Smooth muscle cell (in vitro differentiated cells): Measurements from ENCODE around the gene PHKG2. TPM values are rescaled to one million over a fixed set of nuclear protein-coding genes. Genes with fewer than 3 reads are reported as not detected.

Experiments
- DNase-seq: peaks from one replicate; lab custom pipeline; 2025; ENCODE audit not compliant: unreplicated experiment; lab: John Stamatoyannopoulos, UW
- H2AFZ ChIP-seq: fragments of 200-600 bp; sonication (generic); 2 replicates; pipeline ENCODE4 v1.6.0; 2016; ENCODE audit warnings: antibody characterized with exemption, low read depth, mild to moderate bottlenecking
- H3F3A ChIP-seq: fragments of 200-600 bp; sonication (generic); 2 replicates; pipeline ENCODE4 v1.6.0; 2017; ENCODE audit warnings: antibody characterized with exemption, low read depth
- H3K27ac ChIP-seq: fragments of 200-600 bp; sonication (generic); 2 replicates; pipeline ENCODE4 v1.5.1; 2016; ENCODE audit warnings: low read depth, mild to moderate bottlenecking
- H3K27me3 ChIP-seq: fragments of 200-600 bp; sonication (generic); 2 replicates; pipeline ENCODE4 v1.6.1; 2016; ENCODE audit warnings: low read depth, mild to moderate bottlenecking
- H3K36me3 ChIP-seq: fragments of 200-600 bp; sonication (generic); 2 replicates; pipeline ENCODE4 v1.5.1; 2016; ENCODE audit warnings: low read depth
- H3K4me1 ChIP-seq: fragments of 200-600 bp; sonication (generic); 2 replicates; pipeline ENCODE4 v1.5.1; 2016; ENCODE audit warnings: low read depth
- H3K4me2 ChIP-seq: fragments of 200-600 bp; sonication (generic); 2 replicates; pipeline ENCODE4 v1.6.0; 2016; ENCODE audit warnings: mild to moderate bottlenecking
- H3K4me3 ChIP-seq: fragments of 200-600 bp; sonication (generic); 2 replicates; pipeline ENCODE4 v1.5.1; 2016; ENCODE audit warnings: mild to moderate bottlenecking
- H3K79me2 ChIP-seq: fragments of 200-600 bp; sonication (generic); 2 replicates; pipeline ENCODE4 v1.6.0; 2016; ENCODE audit warnings: low read depth, mild to moderate bottlenecking
- H3K9ac ChIP-seq: fragments of 200-600 bp; sonication (generic); 2 replicates; pipeline ENCODE4 v1.6.0; 2016; ENCODE audit warnings: low read depth
- H3K9me3 ChIP-seq: fragments of 200-600 bp; sonication (generic); replicated peaks from 2 replicates; pipeline ENCODE4 v1.5.1; 2016; ENCODE audit warnings: low read depth
- H4K20me1 ChIP-seq: fragments of 200-600 bp; sonication (generic); 2 replicates; pipeline ENCODE4 v1.6.0; 2016; ENCODE audit warnings: low read depth
- CTCF ChIP-seq: fragments of 200-600 bp; sonication (generic); IDR thresholded peaks from 2 replicates; pipeline ENCODE4 v1.5.1; 2017; ENCODE audit warnings: borderline replicate concordance, mild to moderate bottlenecking, antibody characterized with exemption; ENCODE audit not compliant: insufficient read depth, poor library complexity, severe bottlenecking
- WGBS: methylation state at CpG from one replicate; pipeline ENCODE4 v1.1.7; 2016; ENCODE audit warnings: low lambda C conversion rate; 5-methylcytosine and 5-hydroxymethylcytosine counted together
- polyA plus RNA-seq: library from polyadenylated mRNA; unstranded; fragments of >200 nt; fragmentation: Nextera tagmentation; extraction: Ambion mirVana; gene quantifications from 2 replicates; pipeline ENCODE4 v1.2.1, GENCODE V29; 2016
- total RNA-seq: library from RNA; depleted of rRNA; stranded (reverse); fragments of >200 nt; gene quantifications from 2 replicates; pipeline ENCODE4 v1.2.3, GENCODE V29; 2014

Gene PHKG2
- total and polyA plus RNA-seq, 2 experiments from 2014 or later = 24.9 to 39.1 TPM

- peaks cover 31% of the 10 kb centered on the region for H3K79me2 ChIP-seq
- no peak for TF ChIP-seq CTCF
- peaks cover 8% of the 10 kb centered on the region for H4K20me1 ChIP-seq
- WGBS = 2% methylated on average over 58 of the region's 60 CpGs
- peak within 1 kb of the TSS; percentile 90 for H3K4me2 ChIP-seq
- H3K4me3 ChIP-seq = peak within 1 kb of the TSS; percentile 65
- H3F3A ChIP-seq = peaks cover 8% of the 10 kb centered on the region
- no peaks in the 10 kb centered on the region for H3K9me3 ChIP-seq
- peak; percentile 91 for DNase-seq
- peak within 1 kb of the TSS; percentile 85 for H3K27ac ChIP-seq
- no peaks in the 10 kb centered on the region for H3K27me3 ChIP-seq
- H3K9ac ChIP-seq = peak within 1 kb of the TSS; percentile 89
- H2AFZ ChIP-seq = peak within 1 kb of the TSS; percentile 28
- H3K4me1 ChIP-seq = peaks cover 17% of the 10 kb centered on the region
- peaks cover 6% of the 10 kb centered on the region for H3K36me3 ChIP-seq
Measured at GRCh38 chr16:30761928-30762902, 14.0 kb downstream of the PHKG2 start, which contains the start of the genes CFAP119 and RNF40. CFAP119 (minus strand) TSS chr16:30762062; CDS start chr16:30761748, 314 bp downstream. RNF40 (plus strand) TSS chr16:30762322; CDS start chr16:30762546, 224 bp downstream.

GRCh38 chr16:30762991-30763725, 14.9 kb downstream of the PHKG2 start:
- no peak for TF ChIP-seq CTCF
- Histone ChIP-seq H3K9me3 (no peaks in the 10 kb centered on the region), H3K4me3 (peak overlapping the region; percentile 65), H3K36me3 (peaks cover 8% of the 10 kb centered on the region), H4K20me1 (peaks cover 8% of the 10 kb centered on the region), H3K27ac (peak overlapping the region; percentile 85), H3K27me3 (no peaks in the 10 kb centered on the region), H3K79me2 (peaks cover 31% of the 10 kb centered on the region), H3K9ac (peak overlapping the region; percentile 89), H3K4me1 (peaks cover 17% of the 10 kb centered on the region), H3F3A (peaks cover 8% of the 10 kb centered on the region), H3K4me2 (peak overlapping the region; percentile 90), H2AFZ (no peak overlapping the region)
- no peak for DNase-seq
- WGBS = 83% methylated on average over 15 of the region's 15 CpGs

- Histone ChIP-seq H3K27ac (no peak overlapping the region), H3K4me1 (peaks cover 17% of the 10 kb centered on the region), H2AFZ (no peak overlapping the region), H3K9me3 (no peaks in the 10 kb centered on the region), H3K4me3 (no peak overlapping the region), H3K79me2 (peaks cover 31% of the 10 kb centered on the region), H3F3A (peaks cover 8% of the 10 kb centered on the region), H3K27me3 (no peaks in the 10 kb centered on the region), H3K9ac (no peak overlapping the region), H3K36me3 (peaks cover 8% of the 10 kb centered on the region), H3K4me2 (peak overlapping the region; percentile 90), H4K20me1 (peaks cover 8% of the 10 kb centered on the region)
- 97% methylated on average over 11 of the region's 11 CpGs for WGBS
- no peak for DNase-seq
- no peak for TF ChIP-seq CTCF
Measured at GRCh38 chr16:30764086-30764485, 15.9 kb downstream of the PHKG2 start.
